ENCODE measurements around the gene LILRB5. TPM values are rescaled to one million over a fixed set of nuclear protein-coding genes. Genes with fewer than 3 reads are reported as not detected.
"Not testable (repeated sequence)": the region's sequence is repeated elsewhere in the genome, so short reads cannot be mapped to it uniquely, and the experiment has no call there.

Gene LILRB5
- total and polyA plus RNA-seq, 2 donors (not counting 1 experiment from before 2014, with no cell fraction given): 0.05 TPM; not detected in 1

- H3K27ac Mint-ChIP-seq: no peak overlapping the region
- ChIA-PET POLR2A (no interaction called here), CTCF (interaction anchor here (0.7 to 1.6 kb wide), 5 partner anchors 40 to 565 kb away, joined by 3 to 4 read pairs (median 3); partner anchors contain the start of gene MBOAT7)
- H3K4me1 Mint-ChIP-seq: peaks cover 3% of the 10 kb centered on the region
- H3K4me2 ChIP-seq (replicated peaks; ENCODE audit: low read depth, low read length, poor library complexity, severe bottlenecking): no peak overlapping the region
- H3K27ac ChIP-seq (ENCODE audit: low read length in 2 of 2): no peak overlapping the region
- peaks cover 0 to 2% (median 0%) of the 10 kb centered on the region in 3 donors for H3K9me3 ChIP-seq (ENCODE audit: control extremely low read depth in 1 of 3, control insufficient read depth in 2 of 3, insufficient read depth in 1 of 3, low read length in 2 of 3)
- no peaks in the 10 kb centered on the region for H3K36me3 ChIP-seq (replicated peaks in 1 of 2; ENCODE audit: control extremely low read depth in 1 of 2, control insufficient read depth in 1 of 2, extremely low read depth in 1 of 2, insufficient read depth in 2 of 2, low read length in 1 of 2)
- H3K27me3 ChIP-seq (replicated peaks in 1 of 4; ENCODE audit: control extremely low read depth in 1 of 4, control insufficient read depth in 3 of 4, insufficient read depth in 4 of 4, low read length in 3 of 4): peaks cover 0 to 44% (median 14%) of the 10 kb centered on the region in 4 experiments
- peaks cover 32% of the 10 kb centered on the region for H3K27me3 Mint-ChIP-seq
- no peak overlapping the region for H3K9ac ChIP-seq (ENCODE audit: low read length)
- no peaks in the 10 kb centered on the region for H3K79me2 ChIP-seq (ENCODE audit: control insufficient read depth, insufficient read depth, low read length)
- H3K4me3 ChIP-seq (ENCODE audit: control extremely low read depth in 1 of 5, extremely low read depth in 1 of 5, insufficient read depth in 1 of 5, low read depth in 2 of 5, low read length in 4 of 5): no peak overlapping the region
- no peak overlapping the region for H3K4me3 Mint-ChIP-seq
- ATAC-seq (ENCODE audit: low read depth) (no peak), DNase-seq (no peak)
- H3K4me1 ChIP-seq (ENCODE audit: control insufficient read depth in 2 of 2, insufficient read depth in 2 of 2, low read length in 2 of 2): peaks cover 4 to 7% of the 10 kb centered on the region in 2 donors
- 96% methylated on average over 8 of the region's 8 CpGs for WGBS (ENCODE audit: insufficient coverage)
- H4K20me1 ChIP-seq (ENCODE audit: control insufficient read depth, insufficient read depth, low read length, poor library complexity, severe bottlenecking): no peaks in the 10 kb centered on the region
- H2AFZ ChIP-seq (ENCODE audit: insufficient read depth, low read depth, low read length, poor library complexity, severe bottlenecking): no peak overlapping the region
- H3K9me3 Mint-ChIP-seq (ENCODE audit: insufficient read depth): no peaks in the 10 kb centered on the region
- TF ChIP-seq EZH2 (IDR thresholded peaks at IDR 0.05; ENCODE audit: borderline replicate concordance, insufficient read depth, low read depth, low read length, poor library complexity, severe bottlenecking): no peak
- TF ChIP-seq, protein P1, sequence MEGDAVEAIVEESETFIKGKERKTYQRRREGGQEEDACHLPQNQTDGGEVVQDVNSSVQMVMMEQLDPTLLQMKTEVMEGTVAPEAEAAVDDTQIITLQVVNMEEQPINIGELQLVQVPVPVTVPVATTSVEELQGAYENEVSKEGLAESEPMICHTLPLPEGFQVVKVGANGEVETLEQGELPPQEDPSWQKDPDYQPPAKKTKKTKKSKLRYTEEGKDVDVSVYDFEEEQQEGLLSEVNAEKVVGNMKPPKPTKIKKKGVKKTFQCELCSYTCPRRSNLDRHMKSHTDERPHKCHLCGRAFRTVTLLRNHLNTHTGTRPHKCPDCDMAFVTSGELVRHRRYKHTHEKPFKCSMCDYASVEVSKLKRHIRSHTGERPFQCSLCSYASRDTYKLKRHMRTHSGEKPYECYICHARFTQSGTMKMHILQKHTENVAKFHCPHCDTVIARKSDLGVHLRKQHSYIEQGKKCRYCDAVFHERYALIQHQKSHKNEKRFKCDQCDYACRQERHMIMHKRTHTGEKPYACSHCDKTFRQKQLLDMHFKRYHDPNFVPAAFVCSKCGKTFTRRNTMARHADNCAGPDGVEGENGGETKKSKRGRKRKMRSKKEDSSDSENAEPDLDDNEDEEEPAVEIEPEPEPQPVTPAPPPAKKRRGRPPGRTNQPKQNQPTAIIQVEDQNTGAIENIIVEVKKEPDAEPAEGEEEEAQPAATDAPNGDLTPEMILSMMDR (IDR thresholded peaks at IDR 0.05): no peak
- intact Hi-C loops (cut with micrococcal nuclease): no loop called here
Observed at GRCh38 chr19:54229146-54229545, 27.9 kb downstream of the LILRB5 start.

DNA sequence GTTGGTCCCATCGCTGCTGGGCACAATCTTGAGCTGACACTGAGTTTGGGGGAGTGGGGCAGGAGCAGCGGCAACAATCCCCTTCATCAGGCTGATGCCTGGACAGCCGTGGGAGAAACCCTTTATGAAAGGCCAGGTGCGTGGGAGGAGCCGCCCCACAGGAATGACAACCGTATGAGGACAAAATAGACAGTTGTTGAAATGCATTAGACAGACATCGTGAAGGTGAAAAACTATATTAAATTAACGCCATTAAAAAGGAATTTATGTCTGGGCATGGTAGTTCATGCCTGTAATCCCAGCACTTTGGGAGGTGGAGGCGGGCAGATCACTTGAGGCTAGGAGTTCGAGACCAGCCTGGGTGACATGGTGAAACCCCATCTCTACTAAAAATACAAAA lies 32.5 kb downstream of the LILRB5 start:
- Histone ChIP-seq H3K27me3 (replicated peaks in 1 of 4; ENCODE audit: control extremely low read depth in 1 of 4, control insufficient read depth in 3 of 4, insufficient read depth in 4 of 4, low read length in 3 of 4) (peaks cover 0 to 10% (median 0%) of the 10 kb centered on the region in 4 experiments), H3K4me1 (ENCODE audit: control insufficient read depth in 2 of 2, insufficient read depth in 2 of 2, low read length in 2 of 2) (peaks cover 0 to 11% of the 10 kb centered on the region in 2 donors)
- H3K9ac ChIP-seq (ENCODE audit: low read length); H3K4me2 ChIP-seq (replicated peaks; ENCODE audit: low read depth, low read length, poor library complexity, severe bottlenecking); POLR2A ChIA-PET; H3K4me3 Mint-ChIP-seq; H3K27ac ChIP-seq (ENCODE audit: low read length in 2 of 2); H3K36me3 ChIP-seq (replicated peaks in 1 of 2; ENCODE audit: control extremely low read depth in 1 of 2, control insufficient read depth in 1 of 2, extremely low read depth in 1 of 2, insufficient read depth in 2 of 2, low read length in 1 of 2); DNase-seq; H3K9me3 Mint-ChIP-seq (ENCODE audit: insufficient read depth); H4K20me1 ChIP-seq (ENCODE audit: control insufficient read depth, insufficient read depth, low read length, poor library complexity, severe bottlenecking); H3K4me3 ChIP-seq (ENCODE audit: control extremely low read depth in 1 of 5, extremely low read depth in 1 of 5, insufficient read depth in 1 of 5, low read depth in 2 of 5, low read length in 4 of 5); intact Hi-C loops (cut with micrococcal nuclease); H3K79me2 ChIP-seq (ENCODE audit: control insufficient read depth, insufficient read depth, low read length); H3K4me1 Mint-ChIP-seq; ATAC-seq (ENCODE audit: low read depth); H3K27ac Mint-ChIP-seq; CTCF ChIA-PET; H2AFZ ChIP-seq (ENCODE audit: insufficient read depth, low read depth, low read length, poor library complexity, severe bottlenecking); H3K9me3 ChIP-seq (ENCODE audit: control extremely low read depth in 1 of 3, control insufficient read depth in 2 of 3, insufficient read depth in 1 of 3, low read length in 2 of 3): not testable (repeated sequence)
- WGBS (ENCODE audit: insufficient coverage): no CpG with 5 or more reads among the region's 10 CpGs
- H3K27me3 Mint-ChIP-seq: peaks cover 12% of the 10 kb centered on the region

- 67% methylated on average over 1 of the region's 5 CpGs for WGBS (ENCODE audit: insufficient coverage)
- H3K27me3 Mint-ChIP-seq; H4K20me1 ChIP-seq (ENCODE audit: control insufficient read depth, insufficient read depth, low read length, poor library complexity, severe bottlenecking); H3K79me2 ChIP-seq (ENCODE audit: control insufficient read depth, insufficient read depth, low read length); H3K4me2 ChIP-seq (replicated peaks; ENCODE audit: low read depth, low read length, poor library complexity, severe bottlenecking); H3K36me3 ChIP-seq (replicated peaks in 1 of 2; ENCODE audit: control extremely low read depth in 1 of 2, control insufficient read depth in 1 of 2, extremely low read depth in 1 of 2, insufficient read depth in 2 of 2, low read length in 1 of 2); H3K9ac ChIP-seq (ENCODE audit: low read length); intact Hi-C loops (cut with micrococcal nuclease); H3K4me3 Mint-ChIP-seq; POLR2A ChIA-PET; H3K27ac Mint-ChIP-seq; CTCF ChIA-PET; H3K27ac ChIP-seq (ENCODE audit: low read length in 2 of 2); ATAC-seq (ENCODE audit: low read depth); DNase-seq; H3K4me1 Mint-ChIP-seq; H3K27me3 ChIP-seq (replicated peaks in 1 of 4; ENCODE audit: control extremely low read depth in 1 of 4, control insufficient read depth in 3 of 4, insufficient read depth in 4 of 4, low read length in 3 of 4); H3K9me3 ChIP-seq (ENCODE audit: control extremely low read depth in 1 of 3, control insufficient read depth in 2 of 3, insufficient read depth in 1 of 3, low read length in 2 of 3); H2AFZ ChIP-seq (ENCODE audit: insufficient read depth, low read depth, low read length, poor library complexity, severe bottlenecking); H3K4me3 ChIP-seq (ENCODE audit: control extremely low read depth in 1 of 5, extremely low read depth in 1 of 5, insufficient read depth in 1 of 5, low read depth in 2 of 5, low read length in 4 of 5); H3K9me3 Mint-ChIP-seq (ENCODE audit: insufficient read depth): not testable (repeated sequence)
- peaks cover 0 to 11% of the 10 kb centered on the region in 2 donors for H3K4me1 ChIP-seq (ENCODE audit: control insufficient read depth in 2 of 2, insufficient read depth in 2 of 2, low read length in 2 of 2)
Observed at GRCh38 chr19:54223937-54224281, 33.2 kb downstream of the LILRB5 start.

Data from B cell (primary cell).